ENCODE results near the gene TTC1.

- TF ChIP-seq CTCF (conservative IDR thresholded peaks at IDR 0.05; ENCODE audit: low read length) (no peak), EZH2phosphoT487 (IDR thresholded peaks at IDR 0.05; ENCODE audit: borderline replicate concordance) (no peak)
These were observed 78.3 kb downstream of the TTC1 start for GRCh38 chr5:160087199-160087598.

Data from Loucy (cell line).